Small intestine (tissue), 7 donors: Measurements from ENCODE around the gene SNX19. TPM values are rescaled to one million over a fixed set of nuclear protein-coding genes. Genes with fewer than 3 reads are reported as not detected.
"Not testable (repeated sequence)": the region's sequence is repeated elsewhere in the genome, so short reads cannot be mapped to it uniquely, and the experiment has no call there.

ENCODE experiments used
- DNase-seq, 2 donors: peaks; one replicate each; pipeline versions ENCODE4 v3.0.0 to v3.0.0-alpha.2; 2013
- FAIRE-seq: peaks from 2 replicates; lab custom pipeline; 2012; peaks lifted over from hg19 to GRCh38; lab: Jason Lieb, UNC
- H3K27ac ChIP-seq, 3 donors: one replicate each; pipeline ENCODE4 v1.5.1; 2013; ENCODE audit warnings: low read length in 2 of 3, mild to moderate bottlenecking in 2 of 3, control low read depth in 1 of 3, inconsistent platforms in 1 of 3, low read depth in 1 of 3, moderate library complexity in 1 of 3
- H3K27me3 ChIP-seq, 3 donors: one replicate each; pipeline ENCODE4 v1.6.1; 2013; ENCODE audit warnings: low read length in 3 of 3, inconsistent platforms in 1 of 3; ENCODE audit not compliant: control insufficient read depth in 3 of 3, insufficient read depth in 3 of 3
- H3K36me3 ChIP-seq, 3 donors: one replicate each; pipeline ENCODE4 v1.6.1; 2013; ENCODE audit warnings: low read length in 3 of 3, inconsistent platforms in 1 of 3, low read depth in 1 of 3, mild to moderate bottlenecking in 1 of 3, moderate library complexity in 1 of 3; ENCODE audit not compliant: control insufficient read depth in 3 of 3, insufficient read depth in 2 of 3
- H3K4me1 ChIP-seq, 3 donors: one replicate each; pipeline ENCODE4 v1.6.1; 2013; ENCODE audit warnings: low read length in 2 of 3, inconsistent platforms in 1 of 3, low read depth in 1 of 3, mild to moderate bottlenecking in 1 of 3, moderate library complexity in 1 of 3; ENCODE audit not compliant: control insufficient read depth in 3 of 3, insufficient read depth in 2 of 3
- H3K4me3 ChIP-seq, 3 donors: one replicate each; pipeline ENCODE4 v1.5.1; 2013; ENCODE audit warnings: low read length in 3 of 3, control low read depth in 1 of 3, inconsistent platforms in 1 of 3, low read depth in 1 of 3, mild to moderate bottlenecking in 1 of 3, moderate library complexity in 1 of 3
- H3K9me3 ChIP-seq, 2 donors: one replicate each; pipeline ENCODE4 v1.6.1; 2013; ENCODE audit warnings: low read depth in 1 of 2, low read length in 1 of 2; ENCODE audit not compliant: control insufficient read depth in 2 of 2, insufficient read depth in 1 of 2
- WGBS, 3 donors: extraction: QIAGEN DNeasy Blood & Tissue Kit; methylation state at CpG; one replicate each; pipeline ENCODE4 v1.1.7; 2013; 5-methylcytosine and 5-hydroxymethylcytosine counted together
- polyA plus RNA-seq, 4 donors: library from polyadenylated mRNA; stranded (reverse) in 3 of 4; unstranded in 1 of 4; fragments of 200-250 nt in 3 of 4; fragments of 120-200 nt in 1 of 4; gene quantifications; one replicate each; pipeline versions ENCODE4 v1.2.1 to v1.2.3, GENCODE V29; 2013
- donor health status: healthy with polysubstance abuse.
- donor health status: control.
- donor health status: control.
- donor health status: Bipolar disorder and iron deficiency.
- donor health status: healthy.

The SNX19 gene
- polyA plus RNA-seq, 4 donors = 8.9 to 35.7 (median 17.5) TPM

DNA sequence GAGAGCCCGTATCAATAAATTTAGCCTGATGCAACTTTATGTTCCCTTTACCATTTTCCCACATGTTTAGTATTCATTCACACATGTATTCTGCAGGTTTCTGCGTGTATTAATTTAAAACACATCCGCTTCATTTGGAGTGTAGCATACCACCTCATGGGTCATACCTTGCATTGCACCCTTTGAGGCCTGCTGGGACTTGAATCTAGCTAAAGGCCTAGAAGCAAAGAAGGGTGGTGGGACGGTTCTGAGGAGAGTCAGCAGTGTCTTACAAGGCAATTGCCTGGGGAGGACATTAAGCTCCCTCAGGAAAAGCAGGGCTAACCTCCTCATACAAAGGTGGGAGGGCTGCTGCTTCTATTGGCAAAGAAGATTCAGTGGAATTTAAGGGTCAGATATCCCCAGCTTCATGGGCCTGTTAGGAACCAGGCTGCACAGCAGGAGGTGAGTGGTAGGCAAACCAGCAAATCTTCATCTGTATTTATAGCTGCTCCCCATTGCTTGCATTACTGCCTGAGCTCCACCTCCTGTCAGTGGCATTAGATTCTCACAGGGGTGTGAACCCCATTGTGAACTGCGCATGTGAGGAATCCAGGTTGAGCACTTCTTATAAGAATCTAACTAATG lies 15.9 kb upstream of the SNX19 start:
- DNase-seq = no peak

DNA sequence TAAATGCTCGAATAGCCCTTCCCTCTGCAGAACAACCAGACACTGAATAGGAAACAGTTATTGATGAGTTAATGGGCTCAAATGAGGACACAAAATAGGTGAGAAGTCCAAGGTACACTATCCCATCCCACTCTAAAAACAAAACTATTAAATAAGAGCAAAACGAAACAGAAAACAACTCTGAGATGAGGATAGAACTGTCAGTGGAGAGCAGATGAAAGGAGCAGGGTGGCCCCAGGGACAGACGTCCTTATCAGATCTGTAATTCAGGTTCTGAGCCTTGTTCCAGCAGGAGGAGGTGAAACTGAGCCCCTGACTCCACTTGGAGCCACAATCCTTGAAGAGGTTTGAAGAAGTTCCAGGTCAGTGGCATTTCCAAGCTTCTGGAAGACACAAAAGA lies 8.5 kb upstream of the SNX19 start:
- Histone ChIP-seq H3K36me3 (no peaks in the 10 kb centered on the region), H3K9me3 (no peaks in the 10 kb centered on the region), H3K27ac (no peak overlapping the region), H3K27me3 (no peaks in the 10 kb centered on the region), H3K4me1 (no peaks in the 10 kb centered on the region), H3K4me3 (no peak overlapping the region)
- FAIRE-seq = no peak
- no peak for DNase-seq
- 15 to 34% (median 20%) methylated on average over 3 of the region's 3 CpGs for WGBS, 3 donors

More for the DNA sequence above, 15.9 kb upstream of the SNX19 start:
- Histone ChIP-seq H3K27ac (no peak overlapping the region), H3K4me1 (no peaks in the 10 kb centered on the region), H3K27me3 (no peaks in the 10 kb centered on the region), H3K9me3 (no peaks in the 10 kb centered on the region), H3K4me3 (no peak overlapping the region), H3K36me3 (no peaks in the 10 kb centered on the region)
- 81 to 93% (median 89%) methylated on average over 5 of the region's 5 CpGs for whole genome bisulfite sequencing, 3 donors
- no peak for FAIRE-seq

DNA sequence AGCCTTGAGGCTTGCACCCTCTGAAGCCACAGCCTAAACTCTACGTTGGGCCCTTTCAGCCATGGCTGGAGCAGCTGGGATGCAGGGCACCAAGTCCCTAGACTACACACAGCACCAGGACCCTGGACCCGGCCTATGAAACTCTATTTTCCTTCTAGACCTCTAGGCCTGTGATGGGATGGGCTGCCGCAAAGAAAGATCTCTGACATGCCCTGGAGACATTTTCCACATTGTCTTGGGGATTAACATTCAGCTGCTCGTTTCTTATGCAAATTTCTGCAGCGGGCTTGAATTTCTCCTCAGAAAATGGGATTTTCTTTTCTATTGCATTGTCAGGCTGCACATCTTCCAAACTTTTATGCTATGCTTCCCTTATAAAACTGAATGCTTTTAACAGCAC lies 4.3 kb upstream of the SNX19 start:
- not testable (repeated sequence) for H3K4me1 ChIP-seq, FAIRE-seq, H3K9me3 ChIP-seq, H3K27me3 ChIP-seq, H3K27ac ChIP-seq, H3K36me3 ChIP-seq, H3K4me3 ChIP-seq, DNase-seq
- WGBS, 3 donors = 77 to 90% (median 85%) methylated on average over 5 of the region's 5 CpGs

DNA sequence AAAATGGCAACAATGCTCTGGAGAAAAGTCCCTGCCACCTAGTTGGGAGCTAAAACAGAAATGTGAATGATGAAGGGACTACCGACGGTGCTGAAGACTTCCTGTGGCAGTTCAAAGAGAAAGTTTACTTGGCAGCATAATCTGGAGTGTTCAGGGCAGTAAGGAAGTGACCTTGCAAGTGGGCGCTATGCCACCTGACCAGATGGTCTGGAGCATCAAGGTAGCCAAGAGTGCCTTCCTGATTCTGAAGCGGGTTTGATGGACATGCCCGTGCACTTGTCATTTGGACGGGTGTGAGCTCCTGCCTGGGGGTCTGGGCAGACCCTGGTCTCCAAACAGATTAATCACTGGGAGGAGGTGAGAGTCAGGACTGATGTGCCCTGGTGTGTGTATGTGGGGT lies 1.8 kb upstream of the SNX19 start:
- peaks cover 0 to 3% of the 10 kb centered on the region in 2 donors for H3K9me3 ChIP-seq
- FAIRE-seq (no peak), DNase-seq (no peak)
- no peak overlapping the region for H3K27ac ChIP-seq
- H3K36me3 ChIP-seq = peaks cover 0 to 17% (median 0%) of the 10 kb centered on the region in 3 donors
- peaks cover 0 to 7% (median 7%) of the 10 kb centered on the region in 3 donors for H3K4me1 ChIP-seq
- 61 to 75% (median 61%) methylated on average over 6 of the region's 6 CpGs for WGBS, 3 donors
- no peaks in the 10 kb centered on the region for H3K27me3 ChIP-seq
- H3K4me3 ChIP-seq = no peak overlapping the region

DNA sequence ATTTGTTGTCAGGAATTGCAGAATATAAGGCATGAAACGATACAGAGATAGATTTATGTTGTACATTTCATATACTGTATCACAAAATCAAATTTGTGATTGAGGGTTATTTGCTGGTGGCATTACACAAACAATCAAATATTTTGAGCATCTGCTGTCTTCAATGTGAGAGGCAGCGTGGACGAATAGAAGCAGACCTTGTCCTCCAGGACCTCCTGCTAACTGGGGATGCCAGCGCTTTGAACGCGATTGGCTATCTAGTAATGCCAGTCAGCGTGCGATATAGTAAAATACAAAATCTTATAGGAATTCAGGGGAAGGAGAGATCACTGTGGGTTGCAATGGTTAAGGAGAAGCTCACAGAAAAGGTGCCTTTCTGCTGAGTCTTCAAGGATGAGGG lies 631 bp upstream of the SNX19 start:
- H3K4me1 ChIP-seq = peaks cover 1 to 10% (median 7%) of the 10 kb centered on the region in 3 donors
- H3K4me3 ChIP-seq = peak overlapping the region in 2 of 3 donors; percentile 84 to 91
- peaks cover 0 to 6% of the 10 kb centered on the region in 2 donors for H3K9me3 ChIP-seq
- peak overlapping the region in 1 of 3 donors; percentile 48 for H3K27ac ChIP-seq
- H3K27me3 ChIP-seq = no peaks in the 10 kb centered on the region
- FAIRE-seq = no peak
- no peak for DNase-seq
- 63 to 69% (median 69%) methylated on average over 8 of the region's 8 CpGs for WGBS, 3 donors
- peaks cover 0 to 17% (median 0%) of the 10 kb centered on the region in 3 donors for H3K36me3 ChIP-seq

DNA sequence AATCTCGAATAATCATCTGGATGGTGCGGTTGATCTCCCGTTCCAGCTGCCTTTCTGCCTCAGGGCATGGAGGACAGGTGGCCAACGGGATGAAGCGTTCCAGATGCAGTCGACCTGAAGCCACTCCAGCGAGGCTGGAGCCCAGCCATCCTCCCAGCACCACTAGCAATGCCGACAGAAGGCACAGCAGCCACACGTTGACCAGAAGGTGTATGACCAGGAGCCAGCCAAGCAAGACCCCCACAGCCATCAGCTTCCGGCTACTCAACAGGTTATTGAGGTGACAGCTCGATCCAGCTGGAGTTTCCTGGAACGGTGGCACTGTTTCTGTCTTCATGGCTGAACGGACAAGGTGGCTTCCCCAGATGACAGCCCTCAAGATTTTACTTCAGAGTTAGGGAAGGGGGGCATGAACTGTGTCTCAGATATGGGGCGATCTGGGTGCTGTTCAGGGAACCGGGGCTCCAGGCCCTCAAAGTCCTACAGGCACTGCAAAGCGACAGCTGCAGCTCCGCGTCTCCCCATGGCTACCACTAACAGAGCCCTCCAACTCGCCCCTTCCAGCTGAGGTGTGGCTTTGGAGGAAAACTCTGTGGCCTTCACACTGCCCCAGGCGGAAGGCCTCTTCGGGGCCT lies 559 bp downstream of the SNX19 start:
- H3K27ac ChIP-seq = peak overlapping the region; percentile 50 to 93 (median 67)
- H3K27me3 ChIP-seq = no peaks in the 10 kb centered on the region
- FAIRE-seq (no peak), DNase-seq (peak in 1 of 2 donors; percentile 10)
- peak overlapping the region; percentile 81 to 91 (median 84) for H3K4me3 ChIP-seq
- peaks cover 0 to 21% (median 2%) of the 10 kb centered on the region in 3 donors for H3K36me3 ChIP-seq
- 24 to 38% (median 28%) methylated on average over 21 of the region's 21 CpGs for WGBS, 3 donors
- peaks cover 1 to 10% (median 7%) of the 10 kb centered on the region in 3 donors for H3K4me1 ChIP-seq
- peaks cover 0 to 6% of the 10 kb centered on the region in 2 donors for H3K9me3 ChIP-seq

DNA sequence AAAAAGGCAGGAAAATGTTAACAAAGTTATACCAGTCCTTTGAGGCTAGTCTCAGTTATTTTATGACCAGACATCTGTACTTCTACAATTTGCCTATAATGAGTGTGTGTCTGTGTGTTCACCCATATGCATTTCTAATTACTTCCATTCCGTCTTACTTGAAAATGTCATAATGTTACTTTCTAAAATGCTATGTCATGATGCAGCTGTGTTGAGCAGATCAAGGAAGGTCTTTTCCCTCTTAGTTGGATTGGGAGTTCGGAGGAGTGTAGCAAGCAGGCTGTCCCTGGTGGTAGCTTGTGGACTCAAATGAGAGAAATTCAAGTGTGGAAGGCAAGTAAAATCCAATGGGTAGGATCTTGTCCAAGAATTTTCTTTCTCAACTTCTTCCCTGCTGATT lies 3.0 kb downstream of the SNX19 start:
- DNase-seq (no peak), FAIRE-seq (no peak)
- WGBS, 3 donors = 76 to 98% (median 88%) methylated on average over 2 of the region's 2 CpGs
- Histone ChIP-seq H3K9me3 (peaks cover 0 to 6% of the 10 kb centered on the region in 2 donors), H3K4me3 (no peak overlapping the region), H3K36me3 (peaks cover 2 to 23% (median 4%) of the 10 kb centered on the region in 3 donors), H3K27me3 (no peaks in the 10 kb centered on the region), H3K4me1 (peaks cover 1 to 10% (median 7%) of the 10 kb centered on the region in 3 donors), H3K27ac (no peak overlapping the region)

DNA sequence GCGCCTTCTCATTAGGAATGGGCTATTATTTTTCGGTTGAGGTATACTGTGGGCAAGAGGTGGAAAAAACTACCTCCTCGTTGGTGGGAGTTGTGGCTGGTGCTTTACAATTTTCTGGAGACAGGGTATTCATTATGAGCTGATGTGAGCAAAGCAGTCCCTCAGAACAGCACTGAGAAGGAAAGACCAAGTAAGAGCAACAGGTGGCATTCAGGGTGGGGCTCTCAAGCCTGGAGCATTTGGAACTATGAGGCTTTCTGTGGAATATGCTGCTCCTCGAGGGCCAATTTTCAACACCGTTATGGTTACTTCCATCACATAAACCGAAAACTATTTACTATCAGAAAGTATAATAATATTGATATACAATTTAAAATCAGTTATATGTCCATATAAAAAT lies 3.7 kb downstream of the SNX19 start:
- H3K36me3 ChIP-seq = peaks cover 2 to 28% (median 8%) of the 10 kb centered on the region in 3 donors
- H3K9me3 ChIP-seq = peaks cover 0 to 6% of the 10 kb centered on the region in 2 donors
- DNase-seq (no peak), FAIRE-seq (no peak)
- H3K4me3 ChIP-seq = no peak overlapping the region
- H3K27me3 ChIP-seq = no peaks in the 10 kb centered on the region
- WGBS, 3 donors = 91 to 95% (median 94%) methylated on average over 6 of the region's 6 CpGs
- H3K27ac ChIP-seq = no peak overlapping the region
- H3K4me1 ChIP-seq = peaks cover 1 to 10% (median 7%) of the 10 kb centered on the region in 3 donors
